Measurements from ENCODE around the gene GON4L.
"Not testable (repeated sequence)": the region's sequence is repeated elsewhere in the genome, so short reads cannot be mapped to it uniquely, and the experiment has no call there.

GON4L gene

DNA sequence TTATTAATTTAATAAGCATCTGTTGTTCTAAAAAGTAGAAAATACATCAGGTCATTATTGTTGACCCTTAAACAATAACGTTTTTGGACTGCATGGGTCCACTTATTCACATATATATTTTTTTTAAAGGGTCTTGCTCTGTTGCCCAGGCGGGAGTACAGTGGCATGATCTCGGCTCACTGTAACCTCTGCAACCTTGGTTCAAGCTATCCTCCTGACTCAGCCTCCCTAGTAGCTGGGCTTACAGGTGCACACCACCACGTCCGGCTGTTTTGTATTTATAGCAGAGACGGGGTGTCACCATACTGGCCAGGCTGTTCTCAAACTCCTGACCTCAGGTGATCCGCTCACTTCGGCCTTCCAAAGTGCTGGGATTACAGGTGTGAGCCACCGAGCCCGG lies 115.1 kb downstream of the GON4L start:
- no peak for DNase-seq

GRCh38 chr1:155740995-155741394 lies 116.0 kb downstream of the GON4L start:
- no peak for DNase-seq

- peak; percentile 46 to 69 (median 64) for DNase-seq
Measured at GRCh38 chr1:155729031-155729898, 127.7 kb downstream of the GON4L start.

DNA sequence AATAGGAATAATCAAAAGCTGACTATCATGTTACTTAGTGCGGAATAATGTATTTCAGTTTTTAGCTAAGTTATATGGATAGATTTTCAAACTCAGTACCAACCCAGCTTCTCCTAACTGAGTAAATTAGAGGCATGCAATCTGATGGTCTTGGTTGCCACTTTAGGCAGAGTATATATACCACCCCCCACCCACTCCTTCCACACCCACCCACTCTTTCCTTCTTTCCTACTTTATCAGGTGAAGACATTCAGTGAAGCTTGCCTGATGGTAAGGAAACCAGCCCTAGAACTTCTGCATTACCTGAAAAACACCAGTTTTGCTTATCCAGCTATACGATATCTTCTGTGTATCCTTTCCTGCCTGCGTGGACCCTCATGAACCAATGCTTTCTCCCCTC lies 131.9 kb downstream of the GON4L start:
- DNase-seq = no peak

DNA sequence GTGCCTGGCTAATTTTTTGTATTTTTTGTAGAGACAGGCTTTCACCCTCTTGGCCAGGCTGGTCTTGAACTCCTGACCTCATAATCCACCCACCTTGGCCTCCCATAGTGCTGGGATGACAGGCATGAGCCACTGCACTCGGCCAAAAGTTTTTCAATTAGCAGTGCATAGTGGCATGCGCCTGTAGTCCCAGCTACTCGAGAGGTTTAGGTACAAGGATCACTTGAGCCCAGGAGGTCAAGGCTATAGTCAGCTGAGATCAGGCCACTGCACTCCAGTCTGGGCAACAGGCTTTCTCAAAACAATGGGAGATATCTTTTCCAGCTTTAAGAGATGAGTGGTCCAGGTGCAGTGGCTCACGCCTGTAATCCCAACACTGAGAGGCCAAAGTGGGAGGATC lies 137.3 kb downstream of the GON4L start:
- no peak for DNase-seq

- DNase-seq = not testable (repeated sequence)
Measured at GRCh38 chr1:155718524-155719115, 138.4 kb downstream of the GON4L start.

GRCh38 chr1:155717041-155717440 lies 140.0 kb downstream of the GON4L start:
- DNase-seq = no peak

DNA sequence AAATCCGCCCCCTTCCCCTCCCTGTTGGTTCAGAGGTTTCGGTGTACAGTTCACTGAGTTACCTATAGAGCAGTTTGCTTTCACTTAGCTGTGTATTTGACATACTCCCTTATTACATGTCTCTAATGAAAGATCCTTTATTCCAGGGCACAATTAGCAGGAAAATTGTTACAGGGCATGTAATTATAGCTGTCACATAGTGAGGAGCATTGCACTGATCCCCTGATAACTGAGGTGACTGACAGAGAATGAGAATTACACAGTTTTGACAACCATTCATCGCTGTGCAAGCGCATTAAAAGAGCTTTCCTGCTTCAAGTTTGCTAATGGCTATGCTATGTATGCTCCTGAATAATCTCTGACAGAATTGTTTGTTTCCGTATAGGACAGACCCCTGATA lies 141.2 kb downstream of the GON4L start:
- DNase-seq = peak in 2 of 3 experiments; percentile 49 to 88

GRCh38 chr1:155715056-155715455 lies 142.0 kb downstream of the GON4L start:
- DNase-seq = not testable (repeated sequence)

GRCh38 chr1:155713075-155713474 lies 143.9 kb downstream of the GON4L start:
- DNase-seq = no peak

DNA sequence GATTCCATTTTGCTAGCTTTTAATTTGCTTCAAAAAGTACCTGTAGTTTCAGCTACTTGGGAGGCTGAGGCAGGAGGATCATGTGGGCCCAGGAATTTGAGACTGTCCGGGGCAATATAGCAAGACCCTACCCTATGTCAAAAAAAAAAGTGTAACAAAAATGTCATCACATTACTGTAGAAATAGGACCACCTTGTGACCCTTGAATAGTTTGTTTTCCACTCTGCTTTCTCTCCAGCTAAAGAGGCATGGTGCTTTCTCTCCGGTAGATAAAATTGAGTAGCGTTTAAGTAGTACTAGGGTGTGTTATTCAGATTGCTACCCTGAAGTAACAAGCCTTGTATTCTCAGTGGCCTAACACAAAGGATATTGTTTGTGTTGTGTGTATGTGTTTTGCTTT lies 144.4 kb downstream of the GON4L start:
- peak in 1 of 3 experiments; percentile 5 for DNase-seq

GRCh38 chr1:155711457-155711856 lies 145.6 kb downstream of the GON4L start:
- DNase-seq = not testable (repeated sequence)

- no peak for DNase-seq
Measured at GRCh38 chr1:155709391-155709790, 147.6 kb downstream of the GON4L start.

- no peak for DNase-seq
Measured at GRCh38 chr1:155706139-155706538, 150.9 kb downstream of the GON4L start.

- not testable (repeated sequence) for DNase-seq
Measured at GRCh38 chr1:155704414-155704813, 152.6 kb downstream of the GON4L start.

DNA sequence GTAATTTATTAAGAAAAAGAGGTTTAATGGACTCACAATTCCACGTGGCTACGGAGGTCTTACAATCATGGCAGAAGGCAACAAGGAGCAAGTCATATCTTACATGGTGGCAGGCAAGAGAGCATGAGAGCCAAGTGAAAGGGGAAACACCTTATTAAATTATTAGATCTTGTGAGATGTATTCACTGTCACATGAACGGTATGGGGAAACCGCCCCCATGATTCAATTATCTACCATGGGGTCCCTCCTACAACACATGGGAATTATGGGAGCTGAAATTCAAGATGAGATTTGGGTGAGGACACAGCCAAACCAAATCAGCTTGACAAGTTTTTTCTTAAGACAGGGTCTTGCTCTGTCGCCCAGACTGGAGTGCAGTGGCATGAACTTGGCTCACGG lies 153.8 kb downstream of the GON4L start:
- no peak for DNase-seq

DNA sequence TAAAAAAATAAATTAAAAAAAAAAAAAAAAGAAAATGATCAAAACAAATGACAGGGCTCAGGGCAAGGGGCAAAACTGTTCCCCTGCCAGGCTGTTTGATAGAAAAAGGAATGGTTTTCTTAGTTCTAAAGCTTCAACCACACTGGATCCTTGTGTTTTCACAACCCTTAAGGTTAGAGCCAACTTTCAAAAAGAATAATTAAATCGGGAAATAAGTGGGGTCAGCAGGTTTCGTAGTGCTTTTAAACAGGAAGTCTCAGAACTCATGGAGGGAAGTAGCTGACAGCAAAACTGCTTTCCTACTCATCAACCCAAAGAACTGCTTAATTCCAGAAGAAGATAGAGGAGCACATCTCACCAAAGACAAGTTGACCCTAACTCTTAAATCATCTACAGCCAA lies 155.3 kb downstream of the GON4L start:
- not testable (repeated sequence) for DNase-seq
